ENCODE measurements around the gene NPRL2.
A peak's percentile ranks its signal among the peaks of the same experiment; 100 is the strongest.

NPRL2 gene

GRCh38 chr3:50340448-50341329, 9.9 kb downstream of the NPRL2 start, which contains the start of gene RASSF1:
RASSF1 (minus strand) TSS chr3:50340836; CDS start chr3:50340805, 31 bp downstream.
- TF ChIP-seq ZFX (IDR thresholded peaks at IDR 0.05; ENCODE audit: borderline replicate concordance) = no peak
- TF ChIP-seq CTCF (IDR thresholded peaks at IDR 0.05) = no peak
- no peak within 1 kb of the TSS for H3K27ac ChIP-seq

GRCh38 chr3:50340147-50340447, 10.5 kb downstream of the NPRL2 start:
- H3K27ac ChIP-seq = no peak overlapping the region
- TF ChIP-seq ZFX (IDR thresholded peaks at IDR 0.05; ENCODE audit: borderline replicate concordance) = no peak

- TF ChIP-seq CTCF (IDR thresholded peaks at IDR 0.05) = no peak
- no peak overlapping the region for H3K27ac ChIP-seq
Measured at GRCh38 chr3:50339485-50340146, 11.0 kb downstream of the NPRL2 start.

GRCh38 chr3:50338965-50339364, 11.6 kb downstream of the NPRL2 start:
- TF ChIP-seq ZFX (IDR thresholded peaks at IDR 0.05; ENCODE audit: borderline replicate concordance) (no peak), CTCF (IDR thresholded peaks at IDR 0.05) (no peak)
- H3K27ac ChIP-seq = peak overlapping the region; percentile 90; the same call in 1 of the 2 replicates

GRCh38 chr3:50337175-50337861, 13.3 kb downstream of the NPRL2 start:
- TF ChIP-seq CTCF (IDR thresholded peaks at IDR 0.05) = no peak
- TF ChIP-seq ZFX (IDR thresholded peaks at IDR 0.05; ENCODE audit: borderline replicate concordance) = no peak
- peak overlapping the region; percentile 90 for H3K27ac ChIP-seq

GRCh38 chr3:50336452-50337174, 14.0 kb downstream of the NPRL2 start:
- TF ChIP-seq ZFX (IDR thresholded peaks at IDR 0.05; ENCODE audit: borderline replicate concordance) (no peak), CTCF (IDR thresholded peaks at IDR 0.05) (no peak)
- peak overlapping the region; percentile 90 for H3K27ac ChIP-seq

- TF ChIP-seq CTCF (IDR thresholded peaks at IDR 0.05) (no peak), ZFX (IDR thresholded peaks at IDR 0.05; ENCODE audit: borderline replicate concordance) (no peak)
- peak overlapping the region; percentile 90 for H3K27ac ChIP-seq
Measured at GRCh38 chr3:50334339-50335075, 16.1 kb downstream of the NPRL2 start.

All from 22Rv1 (cell line).